HG03469 (cell line): Measurements from ENCODE around the gene ARHGEF39.

Experiments
- ATAC-seq: cut with Tn5 transposase; IDR thresholded peaks from one replicate; pipeline ENCODE4 v1.9.1; 2021; ENCODE audit warnings: mild to moderate bottlenecking, moderate library complexity, moderate number of reproducible peaks; ENCODE audit not compliant: unreplicated experiment

ARHGEF39 gene

DNA sequence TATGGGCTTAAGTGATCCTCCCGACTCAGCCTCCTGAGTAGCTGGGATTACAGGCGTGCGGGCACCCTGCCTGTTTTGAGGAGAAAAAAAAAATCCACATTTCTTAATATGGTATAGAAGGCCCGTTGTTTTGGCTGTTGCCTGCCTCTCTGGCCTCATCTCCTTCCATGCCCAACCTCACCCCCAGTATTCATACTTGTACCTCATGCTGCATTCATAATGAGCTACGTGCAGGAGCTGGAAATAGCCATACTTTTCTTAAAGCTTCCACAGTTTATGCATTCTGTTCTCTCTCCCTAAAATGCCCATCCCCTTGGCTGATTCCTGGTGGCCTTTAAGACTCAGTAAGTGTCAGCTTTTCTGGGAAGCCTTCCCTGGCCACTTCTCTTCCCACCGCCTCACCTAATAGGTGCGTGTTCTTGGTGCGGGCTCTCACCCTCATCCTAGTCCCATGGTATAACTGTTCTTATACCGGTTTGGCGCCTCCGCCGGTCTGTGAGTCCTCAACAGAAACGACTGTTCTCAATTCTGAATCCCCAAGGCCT, 26.8 kb upstream of the ARHGEF39 start:
- ATAC-seq: no peak

DNA sequence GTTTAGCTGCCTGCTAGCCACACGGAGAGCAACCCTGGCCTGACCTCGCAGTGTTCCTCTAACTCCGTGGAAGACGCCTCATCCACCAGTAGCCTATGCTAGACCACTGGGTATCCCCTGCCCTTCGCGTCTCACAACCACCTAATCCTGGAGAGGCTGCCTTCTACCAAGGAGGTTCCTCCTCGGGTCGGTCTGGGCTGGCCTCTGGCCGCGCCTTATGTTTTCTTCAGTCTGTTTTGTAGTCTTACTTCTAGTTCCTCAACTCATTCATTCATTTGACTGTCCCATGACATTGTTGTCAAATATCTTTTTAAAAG, 26.3 kb upstream of the ARHGEF39 start:
- ATAC-seq: no peak

DNA sequence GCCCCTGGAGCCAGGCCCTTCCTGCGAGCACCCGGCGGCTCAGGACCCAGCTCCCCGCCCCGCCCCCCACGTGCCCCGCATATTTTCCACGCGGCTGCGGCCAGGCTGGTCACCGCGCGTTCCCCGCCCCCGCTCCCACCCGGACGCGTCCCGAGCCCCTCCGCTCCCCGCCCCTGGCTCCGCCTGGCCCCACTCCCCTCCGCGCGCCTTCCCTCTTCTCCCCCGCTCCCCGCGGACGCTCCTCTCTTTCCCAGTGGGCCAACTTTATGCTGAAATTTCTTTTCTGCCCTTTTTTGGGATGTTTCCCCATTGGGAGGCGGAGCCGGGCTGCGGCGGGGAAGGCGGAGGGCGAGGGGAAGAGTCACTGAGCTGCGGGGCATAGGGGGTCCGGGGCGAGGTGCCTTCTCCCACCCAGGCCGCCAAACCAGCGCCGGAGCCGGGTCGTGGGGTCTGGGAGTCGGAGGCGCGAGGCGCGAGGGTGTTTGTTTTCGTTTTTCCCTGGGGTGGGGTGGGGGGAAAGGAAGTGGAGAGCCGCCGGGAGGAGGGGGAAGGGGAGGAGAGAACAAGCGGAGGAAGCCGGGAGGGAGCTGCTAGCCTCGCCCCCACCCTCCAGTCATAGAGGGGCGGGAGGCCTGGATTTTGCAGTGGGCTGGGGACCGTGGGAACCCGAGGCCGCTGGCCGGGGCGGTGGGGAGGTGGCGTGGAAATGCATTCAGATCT, 25.8 kb upstream of the ARHGEF39 start:
- no peak for ATAC-seq

DNA sequence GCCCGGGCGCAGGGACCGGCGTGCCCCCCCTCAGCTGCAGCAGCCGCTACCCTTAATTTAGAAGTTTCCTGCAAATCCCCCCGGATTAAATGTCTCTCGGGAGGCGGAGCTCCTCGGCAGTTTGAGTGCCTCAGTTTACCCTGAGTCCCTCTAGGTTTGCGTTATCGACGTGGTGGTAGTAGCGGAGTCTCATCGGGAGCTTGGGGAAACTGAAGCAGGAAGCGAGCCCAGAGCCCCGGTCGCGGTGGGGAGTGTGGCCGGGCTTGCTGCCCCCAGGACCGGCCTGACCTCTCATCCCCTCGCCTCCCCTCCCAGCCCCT, 25.3 kb upstream of the ARHGEF39 start:
- ATAC-seq: no peak

DNA sequence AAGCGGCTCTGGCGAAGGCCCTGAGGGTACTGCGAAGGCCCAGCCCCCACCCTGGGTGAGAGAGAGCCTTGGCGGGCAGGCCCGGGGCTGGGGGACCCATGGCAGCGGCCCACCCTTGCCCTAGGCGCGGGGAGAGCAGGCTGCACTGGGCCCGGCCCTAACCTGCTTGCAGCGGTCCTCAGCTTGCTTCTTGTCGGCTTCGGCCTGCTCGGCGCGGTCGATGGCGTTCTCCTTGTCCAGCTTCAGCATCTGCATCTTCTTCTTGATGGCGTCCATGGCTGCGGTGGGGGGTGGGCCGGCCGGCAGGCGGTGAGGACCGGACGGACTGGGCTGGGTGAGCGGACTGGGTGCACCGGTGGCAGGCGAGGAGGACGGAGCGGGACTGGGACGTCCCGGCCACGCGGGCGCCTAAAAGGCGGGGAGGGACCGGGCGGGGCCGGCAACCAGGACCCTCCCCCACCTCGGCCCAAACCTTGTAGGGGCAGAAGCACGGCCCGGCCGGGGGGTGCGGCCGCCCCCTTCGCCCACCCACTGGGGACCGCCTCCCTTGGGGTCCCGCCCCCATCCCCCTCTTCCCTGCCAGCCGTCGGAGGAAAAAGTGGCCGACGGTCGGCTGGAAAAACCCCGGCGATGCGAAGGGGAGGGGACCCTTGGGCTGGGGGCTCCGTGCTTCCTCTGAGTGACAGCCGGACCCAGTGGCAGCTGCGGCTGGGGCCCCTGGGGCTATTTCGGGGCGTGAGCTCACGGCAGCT, 24.7 kb upstream of the ARHGEF39 start, which contains the start of gene TPM2:
TSS of gene TPM2 (minus strand) at position 384 of the 752 bp plus-strand sequence. CDS start at position 276, 108 bp downstream.
- no peak for ATAC-seq

DNA sequence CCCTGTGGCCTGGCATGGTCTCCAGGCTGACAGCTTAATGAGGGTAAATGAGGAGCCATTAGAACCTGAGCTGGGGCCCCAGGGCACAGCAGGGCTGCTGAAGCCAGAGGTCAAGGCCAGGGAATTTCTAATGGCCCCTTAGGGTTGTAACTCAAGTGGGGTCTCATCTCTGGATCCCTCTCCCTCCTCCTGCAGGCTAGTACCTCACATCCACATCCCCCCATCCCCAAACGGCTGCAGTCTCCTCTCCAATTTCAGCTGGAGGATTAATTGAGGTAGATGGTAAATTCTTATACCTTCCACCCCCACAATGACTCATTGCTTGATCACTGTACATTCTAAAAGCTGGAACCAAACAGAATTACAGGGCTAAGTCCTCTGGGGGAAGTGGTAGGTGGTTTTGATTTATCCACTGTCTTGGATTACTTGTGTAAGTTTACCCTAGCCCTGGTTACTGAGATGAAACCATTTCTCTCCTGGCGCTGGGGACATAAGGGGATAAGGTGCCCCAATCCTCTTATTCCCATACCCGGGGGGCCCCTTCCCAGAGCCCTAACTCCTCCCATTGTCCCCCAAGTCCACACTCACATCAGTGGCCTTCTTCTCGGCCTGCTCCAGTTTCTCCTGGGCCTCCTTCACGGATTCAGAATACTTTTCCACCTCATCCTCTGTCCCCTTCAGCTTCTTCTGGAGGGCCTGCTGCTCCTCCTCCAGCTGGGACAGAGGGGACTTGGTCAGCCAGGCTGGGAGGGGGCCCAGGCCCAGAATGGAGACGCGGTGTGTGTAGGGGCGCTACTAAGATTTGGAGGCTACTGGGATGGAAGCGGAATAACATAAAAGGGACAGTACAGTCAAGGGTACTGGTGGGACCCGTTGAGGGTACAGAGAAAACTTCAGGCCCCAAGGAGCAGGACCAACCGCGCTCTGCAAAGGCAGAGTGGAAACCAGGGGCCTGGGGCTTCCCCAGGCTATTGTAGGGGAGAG, 23.9 kb upstream of the ARHGEF39 start:
- ATAC-seq: no peak

DNA sequence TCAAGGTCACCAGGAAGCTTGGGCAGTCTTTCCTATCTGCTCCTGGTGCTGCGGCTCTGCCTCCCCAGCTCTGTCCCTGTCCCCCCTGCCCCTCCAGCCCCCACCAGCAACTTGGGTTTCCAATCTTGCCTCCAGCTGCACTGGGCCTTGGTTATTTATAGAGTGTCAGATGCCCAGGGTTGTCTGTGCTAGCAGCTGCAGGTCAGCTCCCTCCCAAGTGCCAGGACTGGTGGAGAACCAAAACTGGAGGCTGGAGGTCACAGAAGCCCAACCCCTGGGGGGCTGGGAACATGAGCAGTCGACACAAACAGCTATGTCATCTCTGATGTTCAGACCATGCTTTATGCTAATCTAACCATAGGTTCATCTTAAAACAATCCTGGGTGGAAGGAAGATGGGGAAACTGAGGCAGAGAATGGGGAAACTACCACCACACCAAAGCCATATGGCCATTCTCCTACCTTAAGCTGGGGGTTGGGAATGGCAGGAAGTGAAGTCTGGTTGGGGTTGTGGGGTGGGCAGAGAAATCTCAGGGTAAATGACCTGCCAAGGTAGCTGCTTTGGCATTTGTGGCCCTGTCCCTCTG, 23.1 kb upstream of the ARHGEF39 start:
- ATAC-seq: no peak

DNA sequence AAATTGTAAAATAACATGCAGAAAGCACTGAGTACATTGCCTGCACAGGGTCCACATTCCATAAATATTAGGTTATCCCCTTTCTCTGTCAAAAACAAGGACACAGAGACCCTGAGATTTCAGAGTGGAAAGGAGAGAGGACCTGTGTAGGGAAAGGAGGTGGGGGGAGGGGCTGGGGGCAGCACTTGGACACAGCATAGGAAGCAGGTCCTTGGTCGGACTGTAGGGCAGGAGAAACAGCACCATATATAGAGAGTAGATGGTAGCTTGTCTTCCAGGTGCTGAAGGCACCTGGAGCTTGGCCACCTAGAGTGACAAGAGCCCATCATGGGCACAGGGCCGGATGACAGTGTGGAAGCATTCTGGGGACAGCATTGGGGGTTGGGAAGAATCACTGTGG, 22.3 kb upstream of the ARHGEF39 start:
- ATAC-seq: no peak

DNA sequence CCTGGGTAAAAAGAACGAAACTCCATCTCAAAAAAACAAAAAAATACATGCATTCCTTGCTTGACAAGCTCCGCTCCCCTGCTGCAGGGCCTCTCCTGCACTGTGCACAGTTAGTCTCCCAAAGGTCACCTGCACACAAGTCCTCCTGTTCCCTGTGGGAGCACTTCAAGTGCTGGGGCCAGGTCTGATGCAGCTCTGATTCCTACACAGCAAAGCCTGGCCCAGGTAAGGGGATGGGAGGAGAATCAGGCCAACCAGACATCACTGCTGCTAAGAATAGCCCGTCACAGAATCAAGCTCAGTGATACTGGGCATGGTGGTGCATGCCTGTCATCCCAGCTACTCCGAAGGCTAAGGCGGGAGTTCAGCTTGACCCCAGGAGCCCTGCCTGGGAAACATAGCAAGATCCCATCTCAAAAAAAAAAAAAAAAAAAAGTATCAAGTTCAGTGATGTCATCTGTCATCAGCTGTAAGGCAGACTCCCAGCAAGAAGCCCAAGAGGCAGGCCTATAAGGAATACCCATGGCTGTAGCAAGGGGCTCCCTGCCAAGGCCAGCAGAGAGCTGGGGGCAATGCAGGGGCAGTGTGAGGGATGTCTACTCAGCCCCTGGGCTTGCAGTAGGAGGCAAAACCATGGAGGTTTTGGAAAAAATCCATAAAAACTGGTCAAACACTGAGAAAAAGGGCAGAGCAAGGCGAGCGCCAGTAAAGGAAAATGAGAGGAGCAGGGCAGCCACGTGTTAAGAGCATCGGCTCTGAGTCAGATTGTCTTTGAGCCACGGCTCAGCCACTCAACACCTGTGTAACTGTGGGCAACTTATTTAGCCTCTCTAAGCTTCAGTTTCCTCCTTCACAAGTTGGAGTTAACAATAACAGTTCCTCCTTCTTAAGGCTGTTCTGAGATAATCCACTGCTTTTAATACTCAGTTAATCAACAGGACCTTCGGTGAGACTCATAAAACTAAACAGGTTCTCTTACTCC, 21.5 kb upstream of the ARHGEF39 start:
- no peak for ATAC-seq

DNA sequence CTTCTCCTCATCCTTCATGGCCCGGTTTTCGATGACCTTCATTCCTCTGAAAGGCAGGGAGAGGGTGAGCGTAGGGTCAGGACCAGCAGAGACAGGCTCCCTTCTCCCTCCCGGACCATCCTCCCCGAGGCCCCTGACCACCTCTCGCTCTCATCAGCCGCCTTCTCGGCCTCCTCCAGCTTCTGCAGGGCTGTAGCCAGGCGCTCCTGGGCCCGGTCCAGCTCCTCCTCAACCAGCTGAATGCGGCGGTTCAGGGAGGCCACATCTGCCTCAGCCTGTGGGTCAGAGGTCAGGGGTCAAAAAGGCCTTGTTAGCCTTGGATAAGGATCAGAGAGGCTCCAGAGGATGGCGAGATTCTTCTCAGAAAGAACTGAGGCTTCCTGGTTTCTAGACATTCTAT, 20.5 kb upstream of the ARHGEF39 start:
- ATAC-seq: no peak

DNA sequence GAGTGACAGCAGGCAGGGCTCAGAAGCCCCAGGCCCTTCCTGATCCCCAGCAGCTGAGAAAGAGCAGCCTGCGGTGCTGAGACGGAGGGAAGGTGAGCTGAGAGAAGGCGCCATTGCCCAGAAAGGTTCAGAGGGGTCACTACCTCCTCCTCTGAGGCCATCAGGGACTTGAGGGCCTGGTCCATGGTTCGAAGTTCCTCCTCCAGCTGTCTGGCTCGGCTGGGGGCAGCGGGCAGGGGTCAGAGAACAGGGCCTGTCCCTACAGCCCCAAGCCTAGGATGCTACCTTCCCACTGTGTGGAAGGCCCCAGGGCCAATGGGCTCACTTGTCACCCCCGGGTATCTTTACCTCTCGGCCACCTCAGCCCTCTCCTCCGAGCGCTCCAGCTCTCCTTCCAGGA, 19.9 kb upstream of the ARHGEF39 start:
- ATAC-seq: no peak

DNA sequence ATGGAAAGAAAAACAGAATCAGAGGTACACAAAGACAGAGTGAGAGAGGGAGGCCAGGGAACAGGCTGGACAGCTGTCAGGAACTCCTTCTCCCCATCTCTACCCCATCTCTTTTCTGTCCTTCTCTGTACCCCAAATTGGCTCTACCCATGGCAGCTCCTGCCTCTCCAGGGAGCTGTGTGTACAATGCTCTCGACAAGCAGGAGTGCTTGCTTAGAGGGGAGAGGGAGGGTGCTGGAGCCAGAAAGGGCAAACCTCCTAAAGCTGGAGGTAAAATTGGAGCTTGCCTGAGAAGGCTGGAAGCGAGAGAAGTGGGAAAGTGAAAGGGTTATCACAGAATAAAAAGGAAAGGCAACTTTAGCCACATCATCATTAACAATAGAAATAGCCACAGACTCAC, 18.3 kb upstream of the ARHGEF39 start:
- ATAC-seq: no peak

DNA sequence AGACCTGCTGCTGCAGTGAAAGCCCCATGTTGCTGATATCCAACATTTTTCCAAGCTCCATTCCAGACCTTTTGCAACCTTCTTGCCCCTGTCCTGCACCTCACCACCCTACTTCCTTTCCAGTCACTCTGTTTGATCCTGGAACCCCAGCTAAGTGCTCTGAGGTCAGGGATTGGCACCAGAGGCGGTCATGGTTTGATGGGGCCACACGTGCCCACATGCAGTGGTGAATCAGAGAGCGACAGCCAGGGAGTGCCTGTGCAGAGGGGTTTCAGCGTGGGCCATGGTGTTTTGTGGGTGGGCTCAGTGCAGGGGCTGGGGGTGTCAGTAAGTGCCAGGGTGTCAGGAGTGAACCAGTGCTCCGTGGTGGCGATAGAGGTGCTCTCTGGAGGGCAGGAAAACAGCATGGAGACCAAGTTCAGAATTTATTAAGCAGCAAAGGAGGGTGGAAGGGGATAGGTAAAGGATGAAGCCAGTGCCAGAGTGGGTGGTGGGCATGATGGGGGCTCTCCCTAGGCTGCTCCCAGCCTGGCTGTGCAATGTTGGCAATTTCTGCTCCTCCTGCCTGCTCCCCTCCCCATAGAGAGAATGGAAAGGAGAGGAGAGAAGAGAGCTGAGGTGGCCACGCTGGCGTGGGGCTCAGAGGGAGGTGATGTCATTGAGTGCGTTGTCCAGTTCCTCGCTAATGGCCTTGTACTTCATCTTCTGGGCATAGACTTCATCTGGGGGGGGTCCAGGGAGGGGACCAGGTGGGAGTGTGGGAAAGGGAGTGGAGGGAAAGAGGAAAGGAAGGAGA, 17.7 kb upstream of the ARHGEF39 start:
- ATAC-seq: no peak

DNA sequence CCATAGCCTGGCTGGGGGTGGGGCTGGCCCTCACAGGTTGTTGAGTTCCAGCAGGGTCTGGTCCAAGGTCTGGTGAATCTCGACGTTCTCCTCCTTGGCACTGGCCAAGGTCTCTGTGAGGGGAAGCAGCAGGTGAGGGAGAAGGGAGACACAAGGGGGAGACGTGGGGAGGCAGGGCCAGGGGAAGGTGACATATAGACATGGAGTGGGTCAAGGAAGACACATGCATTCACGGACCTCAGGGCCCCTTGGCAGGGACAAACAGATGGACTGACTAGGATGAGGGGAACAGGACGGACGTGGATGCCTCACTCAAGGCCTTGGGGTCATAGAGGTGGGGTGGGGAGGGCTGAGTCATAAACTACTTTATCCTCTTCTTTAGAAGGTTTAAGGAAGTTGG, 17.1 kb upstream of the ARHGEF39 start:
- no peak for ATAC-seq

DNA sequence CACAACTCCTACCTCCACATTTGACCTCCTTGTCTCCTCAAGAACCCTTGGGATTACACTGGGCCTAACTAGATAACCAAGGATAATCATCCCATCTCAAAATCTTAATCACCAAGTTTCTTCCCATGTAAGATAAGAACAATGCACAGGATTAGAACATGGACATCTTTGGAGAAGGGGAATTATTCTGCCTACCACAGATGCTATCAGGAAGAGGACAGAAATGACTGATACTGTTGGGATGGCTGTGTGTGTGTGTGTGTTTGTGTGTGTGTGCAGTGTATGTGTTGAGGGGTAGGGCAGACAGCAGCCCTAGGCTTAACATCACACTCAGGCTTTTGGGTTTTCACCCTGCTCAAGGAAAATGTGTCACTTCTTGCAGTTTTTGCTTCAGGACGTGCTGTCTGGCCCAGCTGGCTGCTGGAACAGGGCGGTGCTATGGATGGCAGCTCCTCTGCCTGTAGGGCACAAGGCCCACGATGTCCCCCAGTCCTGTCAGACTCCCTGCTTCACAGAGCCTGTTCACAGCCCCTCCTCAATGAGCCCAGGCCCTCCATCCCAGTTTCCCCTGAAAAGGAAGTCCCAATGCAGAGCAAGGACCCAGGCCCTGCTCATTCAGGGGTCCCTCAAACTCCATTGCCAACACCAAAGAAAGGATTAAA, 16.5 kb upstream of the ARHGEF39 start:
- no peak for ATAC-seq

DNA sequence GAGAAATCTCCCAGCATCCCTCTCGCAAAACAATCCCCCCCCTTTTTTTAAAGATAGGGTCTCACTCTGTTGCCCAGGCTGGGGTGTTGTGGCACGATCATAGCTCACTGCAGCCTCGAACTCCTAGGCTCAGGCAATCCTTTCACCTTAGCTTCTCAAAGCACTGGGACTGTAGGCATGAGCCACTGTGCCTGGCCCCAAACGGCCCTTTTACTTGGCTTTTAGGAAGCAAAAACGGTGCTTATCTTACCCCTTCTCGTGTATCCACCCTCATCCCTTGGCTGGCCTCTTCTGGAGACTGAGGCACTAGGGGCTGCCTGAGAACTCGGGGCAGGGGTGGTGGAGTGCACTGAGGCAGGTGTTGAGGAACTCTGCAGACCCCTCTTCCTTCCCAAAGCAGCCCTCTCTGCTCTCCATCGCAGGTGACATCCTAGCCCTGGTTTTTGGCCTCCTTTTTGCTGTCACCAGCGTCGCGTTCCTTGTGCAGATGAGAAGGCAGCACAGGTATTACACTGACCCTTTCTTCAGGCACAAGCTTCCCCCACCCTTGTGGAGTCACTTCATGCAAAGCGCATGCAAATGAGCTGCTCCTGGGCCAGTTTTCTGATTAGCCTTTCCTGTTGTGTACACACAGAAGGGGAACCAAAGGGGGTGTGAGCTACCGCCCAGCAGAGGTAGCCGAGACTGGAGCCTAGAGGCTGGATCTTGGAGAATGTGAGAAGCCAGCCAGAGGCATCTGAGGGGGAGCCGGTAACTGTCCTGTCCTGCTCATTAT, 15.5 kb upstream of the ARHGEF39 start:
- ATAC-seq: no peak

DNA sequence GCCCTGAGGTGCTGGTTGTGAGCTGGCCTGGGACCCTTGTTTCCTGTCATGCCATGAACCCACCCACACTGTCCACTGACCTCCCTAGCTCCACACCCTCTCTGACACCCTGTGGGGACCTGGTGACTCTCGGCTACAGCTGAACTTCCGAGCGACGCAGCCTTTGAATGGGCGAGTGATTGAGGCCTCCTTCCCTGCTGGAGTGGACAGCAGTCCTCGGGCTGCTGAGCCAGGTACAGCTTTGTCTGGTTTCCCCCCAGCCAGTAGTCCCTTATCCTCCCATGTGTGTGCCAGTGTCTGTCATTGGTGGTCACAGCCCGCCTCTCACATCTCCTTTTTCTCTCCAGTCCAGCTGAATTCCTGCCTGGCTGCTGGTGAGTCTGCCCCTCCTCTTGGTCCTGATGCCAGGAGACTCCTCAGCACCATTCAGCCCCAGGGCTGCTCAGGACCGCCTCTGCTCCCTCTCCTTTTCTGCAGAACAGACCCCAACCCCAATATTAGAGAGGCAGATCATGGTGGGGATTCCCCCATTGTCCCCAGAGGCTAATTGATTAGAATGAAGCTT, 14.9 kb upstream of the ARHGEF39 start:
- no peak for ATAC-seq
